ENCODE measurements around the gene DOHH. TPM values are rescaled to one million over a fixed set of nuclear protein-coding genes. Genes with fewer than 3 reads are reported as not detected.

The DOHH gene
- total RNA-seq, 1 donor from 2014 or later, result 10.1 TPM

GRCh38 chr19:3546119-3546518 is 45.6 kb upstream of the DOHH start:
- Mint-ChIP-seq H3K9me3 (ENCODE audit: low read depth) (no peaks in the 10 kb centered on the region), H3K4me3 (ENCODE audit: unreplicated experiment) (no peak overlapping the region), H3K4me1 (ENCODE audit: low read depth) (no peaks in the 10 kb centered on the region), H3K36me3 (ENCODE audit: low read depth) (peaks cover 3% of the 10 kb centered on the region), H3K27me3 (ENCODE audit: low read depth) (no peaks in the 10 kb centered on the region), H3K27ac (ENCODE audit: unreplicated experiment) (no peak overlapping the region)
- no peak for TF ChIP-seq CTCF (IDR thresholded peaks at IDR 0.05)
- no peak for DNase-seq (ENCODE audit: low spot score)

DNA sequence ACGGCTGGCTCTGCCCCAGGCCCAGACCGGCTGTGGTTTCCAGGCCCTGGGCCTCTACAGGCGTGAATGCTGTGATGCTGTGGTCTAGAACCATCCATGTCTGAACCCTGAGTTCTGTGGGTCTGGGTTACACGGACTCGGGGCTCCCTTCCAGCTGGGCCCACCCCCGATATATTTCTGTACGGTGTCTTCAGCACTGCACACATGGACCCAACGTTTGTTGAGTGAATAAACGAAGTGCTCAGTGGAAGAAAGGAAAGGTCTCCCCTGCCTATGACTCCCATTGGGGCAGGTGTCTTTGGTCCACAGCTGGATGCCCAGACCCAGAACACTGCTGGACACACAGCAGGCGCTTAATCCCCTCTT is 45.2 kb upstream of the DOHH start:
- no peak for DNase-seq (ENCODE audit: low spot score)
- H3K27me3 Mint-ChIP-seq (ENCODE audit: low read depth), result no peaks in the 10 kb centered on the region
- H3K9me3 Mint-ChIP-seq (ENCODE audit: low read depth), result no peaks in the 10 kb centered on the region
- TF ChIP-seq CTCF (IDR thresholded peaks at IDR 0.05), result no peak
- H3K4me3 Mint-ChIP-seq (ENCODE audit: unreplicated experiment), result no peak overlapping the region
- H3K27ac Mint-ChIP-seq (ENCODE audit: unreplicated experiment), result no peak overlapping the region
- H3K4me1 Mint-ChIP-seq (ENCODE audit: low read depth), result no peaks in the 10 kb centered on the region
- H3K36me3 Mint-ChIP-seq (ENCODE audit: low read depth), result peaks cover 3% of the 10 kb centered on the region

- no peak overlapping the region for H3K27ac Mint-ChIP-seq (ENCODE audit: unreplicated experiment)
- H3K9me3 Mint-ChIP-seq (ENCODE audit: low read depth), result no peaks in the 10 kb centered on the region
- no peak for DNase-seq (ENCODE audit: low spot score)
- H3K4me1 Mint-ChIP-seq (ENCODE audit: low read depth), result no peaks in the 10 kb centered on the region
- H3K36me3 Mint-ChIP-seq (ENCODE audit: low read depth), result peaks cover 3% of the 10 kb centered on the region
- H3K4me3 Mint-ChIP-seq (ENCODE audit: unreplicated experiment), result no peak overlapping the region
- peak; percentile 92 for TF ChIP-seq CTCF (IDR thresholded peaks at IDR 0.05)
- H3K27me3 Mint-ChIP-seq (ENCODE audit: low read depth), result no peaks in the 10 kb centered on the region
Observed at GRCh38 chr19:3544742-3545668, 44.5 kb upstream of the DOHH start.

GRCh38 chr19:3544058-3544376 is 43.5 kb upstream of the DOHH start:
- Mint-ChIP-seq H3K27ac (ENCODE audit: unreplicated experiment) (no peak overlapping the region), H3K27me3 (ENCODE audit: low read depth) (no peaks in the 10 kb centered on the region), H3K9me3 (ENCODE audit: low read depth) (no peaks in the 10 kb centered on the region), H3K4me3 (ENCODE audit: unreplicated experiment) (no peak overlapping the region), H3K36me3 (ENCODE audit: low read depth) (peaks cover 3% of the 10 kb centered on the region), H3K4me1 (ENCODE audit: low read depth) (peaks cover 5% of the 10 kb centered on the region)
- no peak for TF ChIP-seq CTCF (IDR thresholded peaks at IDR 0.05)
- DNase-seq (ENCODE audit: low spot score), result no peak

DNA sequence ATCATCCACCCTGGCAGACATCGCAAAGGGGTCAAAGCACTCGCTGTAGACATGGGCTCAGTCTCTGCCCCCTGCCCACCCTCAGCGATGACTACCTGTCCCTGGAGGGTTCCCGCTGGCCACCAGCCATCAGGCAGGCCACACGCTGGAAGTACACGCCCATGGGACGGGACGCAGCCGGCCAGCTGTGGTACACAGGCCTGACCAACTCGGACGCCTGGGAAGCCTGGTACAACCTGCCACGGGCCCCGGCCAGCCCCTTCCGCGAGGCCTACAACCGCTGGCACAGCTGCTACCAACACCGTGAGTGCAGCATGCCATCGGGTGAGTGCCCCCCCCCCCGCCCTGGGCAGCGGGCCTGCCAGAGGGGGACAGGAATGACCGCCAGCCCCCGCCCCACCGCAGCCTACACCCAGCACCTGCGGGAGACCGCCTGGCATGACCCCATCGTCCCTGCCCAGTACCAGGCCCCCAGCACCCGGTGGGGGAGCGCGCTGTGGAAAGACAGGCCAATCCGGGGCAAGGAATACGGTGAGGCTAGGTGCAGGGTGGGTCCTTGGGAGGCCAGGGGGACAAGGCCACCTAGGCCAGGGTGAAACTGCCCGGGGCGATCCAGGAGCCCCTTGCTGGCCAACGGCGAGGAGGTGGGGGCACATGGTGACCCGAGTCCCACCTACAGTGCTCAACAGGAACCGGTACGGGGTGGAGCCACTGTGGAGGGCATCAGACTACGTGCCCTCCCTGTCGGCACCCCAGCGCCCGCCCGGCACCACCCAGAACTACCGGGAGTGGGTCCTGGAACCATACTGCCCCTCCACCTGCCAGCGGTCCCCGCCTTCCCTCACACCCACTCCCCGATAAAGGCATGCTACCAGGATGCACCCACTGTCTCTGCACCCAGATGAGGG is 42.9 kb upstream of the DOHH start:
- Mint-ChIP-seq H3K36me3 (ENCODE audit: low read depth) (peaks cover 3% of the 10 kb centered on the region), H3K27me3 (ENCODE audit: low read depth) (no peaks in the 10 kb centered on the region), H3K9me3 (ENCODE audit: low read depth) (no peaks in the 10 kb centered on the region), H3K27ac (ENCODE audit: unreplicated experiment) (no peak overlapping the region), H3K4me3 (ENCODE audit: unreplicated experiment) (no peak overlapping the region), H3K4me1 (ENCODE audit: low read depth) (peaks cover 5% of the 10 kb centered on the region)
- DNase-seq (ENCODE audit: low spot score), result no peak
- no peak for TF ChIP-seq CTCF (IDR thresholded peaks at IDR 0.05)

Data from chondrocyte (in vitro differentiated cells).